Activated naive CD8-positive, alpha-beta T cell treated with anti-CD3 and anti-CD28 coated beads, Interleukin-2, amount 50 U/mL, for 16 hours (primary cell): Measurements from ENCODE around the gene SYNRG.

ENCODE experiments used
- DNase-seq: peaks from one replicate; pipeline ENCODE4 v3.0.0-alpha.2; 2020; ENCODE audit warnings: low read depth, low spot score

Gene SYNRG

GRCh38 chr17:37598145-37598544 is 11.1 kb downstream of the SYNRG start:
- DNase-seq, result no peak

GRCh38 chr17:37592291-37592690 is 16.9 kb downstream of the SYNRG start:
- no peak for DNase-seq

GRCh38 chr17:37585066-37585465 is 24.2 kb downstream of the SYNRG start:
- no peak for DNase-seq

- DNase-seq, result no peak
Observed at GRCh38 chr17:37576281-37576680, 32.9 kb downstream of the SYNRG start.

- no peak for DNase-seq
Observed at GRCh38 chr17:37574427-37574826, 34.8 kb downstream of the SYNRG start.

GRCh38 chr17:37571674-37572073 is 37.5 kb downstream of the SYNRG start:
- DNase-seq, result no peak

- no peak for DNase-seq
Observed at GRCh38 chr17:37570527-37571093, 38.6 kb downstream of the SYNRG start.

- DNase-seq, result no peak
Observed at GRCh38 chr17:37568350-37569053, 40.7 kb downstream of the SYNRG start.

- DNase-seq, result no peak
Observed at GRCh38 chr17:37567538-37567937, 41.7 kb downstream of the SYNRG start.

- no peak for DNase-seq
Observed at GRCh38 chr17:37567137-37567536, 42.1 kb downstream of the SYNRG start.

GRCh38 chr17:37564252-37564651 is 45.0 kb downstream of the SYNRG start:
- no peak for DNase-seq

- no peak for DNase-seq
Observed at GRCh38 chr17:37562016-37562745, 47.0 kb downstream of the SYNRG start.

GRCh38 chr17:37558299-37558698 is 50.9 kb downstream of the SYNRG start:
- DNase-seq, result no peak

GRCh38 chr17:37557482-37557881 is 51.7 kb downstream of the SYNRG start:
- no peak for DNase-seq

GRCh38 chr17:37555386-37555785 is 53.8 kb downstream of the SYNRG start:
- DNase-seq, result no peak

GRCh38 chr17:37553401-37553966 is 55.7 kb downstream of the SYNRG start:
- DNase-seq, result no peak

- DNase-seq, result no peak
Observed at GRCh38 chr17:37551788-37552187, 57.4 kb downstream of the SYNRG start.

GRCh38 chr17:37547986-37548385 is 61.2 kb downstream of the SYNRG start:
- no peak for DNase-seq

GRCh38 chr17:37546302-37546701 is 62.9 kb downstream of the SYNRG start:
- no peak for DNase-seq

- DNase-seq, result no peak
Observed at GRCh38 chr17:37545486-37545885, 63.7 kb downstream of the SYNRG start.

GRCh38 chr17:37543637-37544052 is 65.6 kb downstream of the SYNRG start:
- no peak for DNase-seq

- DNase-seq, result no peak
Observed at GRCh38 chr17:37541880-37542660, 67.1 kb downstream of the SYNRG start.
